IMR-90 (cell line): Measurements from ENCODE around the gene HMHB1.

Source experiments
- BHLHE40 ChIP-seq: fragments of 150-350 bp; IDR thresholded peaks from 2 replicates; pipeline ENCODE4 v1.6.1; 2016; ENCODE audit warnings: mild to moderate bottlenecking, low read depth, low read length
- CEBPB ChIP-seq: IDR thresholded peaks from 2 replicates; pipeline ENCODE4 v1.6.1; 2012; ENCODE audit warnings: low read depth, low read length, improper control_type of control experiment
- FOS ChIP-seq: fragments of 150-350 bp; IDR thresholded peaks from 2 replicates; pipeline ENCODE4 v1.6.1; 2016; ENCODE audit warnings: low read depth, low read length
- MAZ ChIP-seq: IDR thresholded peaks from 2 replicates; pipeline ENCODE4 v1.6.1; 2012; ENCODE audit warnings: low read depth, mild to moderate bottlenecking, low read length, improper control_type of control experiment, moderate library complexity, borderline replicate concordance
- MXI1 ChIP-seq: IDR thresholded peaks from 2 replicates; pipeline ENCODE4 v1.6.1; 2012; ENCODE audit warnings: low read depth, mild to moderate bottlenecking, low read length, moderate library complexity, borderline replicate concordance
- POLR2A ChIP-seq: IDR thresholded peaks from 2 replicates; pipeline ENCODE4 v1.6.1; 2012; ENCODE audit warnings: mild to moderate bottlenecking, low read depth, low read length
- RAD21 ChIP-seq: IDR thresholded peaks from 2 replicates; pipeline ENCODE4 v1.6.1; 2012; ENCODE audit warnings: low read length, improper control_type of control experiment
- RFX5 ChIP-seq: IDR thresholded peaks from 2 replicates; pipeline ENCODE4 v1.8.0; 2012; ENCODE audit warnings: low read depth, mild to moderate bottlenecking, low read length, moderate library complexity
- SMC3 ChIP-seq: fragments of 150-350 bp; IDR thresholded peaks from 2 replicates; pipeline ENCODE4 v1.6.1; 2016; ENCODE audit warnings: low read depth, mild to moderate bottlenecking, antibody characterized with exemption, low read length, moderate library complexity
- TF ChIP-seq, protein P1 (sequence below): conservative IDR thresholded peaks from 2 replicates; pipeline ENCODE4 v1.5.1; 2012; ENCODE audit warnings: mild to moderate bottlenecking, low read depth, low read length, improper control_type of control experiment
- TF ChIP-seq, protein P2 (sequence below): fragments of 150-350 bp; IDR thresholded peaks from 2 replicates; pipeline ENCODE4 v1.6.1; 2017; ENCODE audit warnings: mild to moderate bottlenecking, antibody characterized with exemption, low read length, low read depth
- TF ChIP-seq, protein P3 (sequence below): fragments of 150-350 bp; IDR thresholded peaks from 2 replicates; pipeline ENCODE4 v1.6.1; 2016; ENCODE audit warnings: low read depth, mild to moderate bottlenecking, low read length, moderate library complexity, borderline replicate concordance

DNA sequence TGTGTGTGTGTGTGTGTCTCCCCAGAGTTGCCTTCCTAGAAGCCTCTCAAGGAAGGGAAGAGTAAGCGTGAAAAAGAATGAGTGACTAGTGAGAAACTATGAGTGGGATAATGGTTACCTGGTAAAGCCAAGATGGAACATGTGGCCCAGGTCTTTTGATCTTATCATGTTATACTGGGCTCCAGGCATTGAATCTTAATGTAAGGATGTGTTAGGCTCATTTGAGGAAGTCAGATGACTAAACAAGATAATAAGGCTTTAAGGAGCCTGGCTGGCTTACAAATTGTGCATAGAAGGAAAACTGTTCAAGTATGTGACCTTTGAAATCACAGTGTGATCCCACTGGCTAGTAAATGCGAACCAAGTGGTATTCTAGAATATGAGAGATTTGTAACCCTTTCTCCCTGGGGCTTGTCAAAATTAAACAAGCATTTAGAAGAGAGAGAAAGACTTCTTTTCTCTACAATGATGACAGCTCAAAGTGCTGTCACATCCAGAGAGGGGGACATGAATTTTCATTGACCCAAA is 29.9 kb upstream of the HMHB1 start:
- TF ChIP-seq SMC3, result no peak
- TF ChIP-seq, protein P1, sequence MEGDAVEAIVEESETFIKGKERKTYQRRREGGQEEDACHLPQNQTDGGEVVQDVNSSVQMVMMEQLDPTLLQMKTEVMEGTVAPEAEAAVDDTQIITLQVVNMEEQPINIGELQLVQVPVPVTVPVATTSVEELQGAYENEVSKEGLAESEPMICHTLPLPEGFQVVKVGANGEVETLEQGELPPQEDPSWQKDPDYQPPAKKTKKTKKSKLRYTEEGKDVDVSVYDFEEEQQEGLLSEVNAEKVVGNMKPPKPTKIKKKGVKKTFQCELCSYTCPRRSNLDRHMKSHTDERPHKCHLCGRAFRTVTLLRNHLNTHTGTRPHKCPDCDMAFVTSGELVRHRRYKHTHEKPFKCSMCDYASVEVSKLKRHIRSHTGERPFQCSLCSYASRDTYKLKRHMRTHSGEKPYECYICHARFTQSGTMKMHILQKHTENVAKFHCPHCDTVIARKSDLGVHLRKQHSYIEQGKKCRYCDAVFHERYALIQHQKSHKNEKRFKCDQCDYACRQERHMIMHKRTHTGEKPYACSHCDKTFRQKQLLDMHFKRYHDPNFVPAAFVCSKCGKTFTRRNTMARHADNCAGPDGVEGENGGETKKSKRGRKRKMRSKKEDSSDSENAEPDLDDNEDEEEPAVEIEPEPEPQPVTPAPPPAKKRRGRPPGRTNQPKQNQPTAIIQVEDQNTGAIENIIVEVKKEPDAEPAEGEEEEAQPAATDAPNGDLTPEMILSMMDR, result no peak
- no peak for TF ChIP-seq RAD21
- TF ChIP-seq POLR2A, result no peak
- TF ChIP-seq, protein P2, sequence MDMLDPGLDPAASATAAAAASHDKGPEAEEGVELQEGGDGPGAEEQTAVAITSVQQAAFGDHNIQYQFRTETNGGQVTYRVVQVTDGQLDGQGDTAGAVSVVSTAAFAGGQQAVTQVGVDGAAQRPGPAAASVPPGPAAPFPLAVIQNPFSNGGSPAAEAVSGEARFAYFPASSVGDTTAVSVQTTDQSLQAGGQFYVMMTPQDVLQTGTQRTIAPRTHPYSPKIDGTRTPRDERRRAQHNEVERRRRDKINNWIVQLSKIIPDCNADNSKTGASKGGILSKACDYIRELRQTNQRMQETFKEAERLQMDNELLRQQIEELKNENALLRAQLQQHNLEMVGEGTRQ, result no peak
- TF ChIP-seq CEBPB, result no peak
- no peak for TF ChIP-seq BHLHE40
- TF ChIP-seq MXI1, result no peak
- no peak for TF ChIP-seq RFX5
- no peak for TF ChIP-seq FOS
- no peak for TF ChIP-seq MAZ
- TF ChIP-seq, protein P3, sequence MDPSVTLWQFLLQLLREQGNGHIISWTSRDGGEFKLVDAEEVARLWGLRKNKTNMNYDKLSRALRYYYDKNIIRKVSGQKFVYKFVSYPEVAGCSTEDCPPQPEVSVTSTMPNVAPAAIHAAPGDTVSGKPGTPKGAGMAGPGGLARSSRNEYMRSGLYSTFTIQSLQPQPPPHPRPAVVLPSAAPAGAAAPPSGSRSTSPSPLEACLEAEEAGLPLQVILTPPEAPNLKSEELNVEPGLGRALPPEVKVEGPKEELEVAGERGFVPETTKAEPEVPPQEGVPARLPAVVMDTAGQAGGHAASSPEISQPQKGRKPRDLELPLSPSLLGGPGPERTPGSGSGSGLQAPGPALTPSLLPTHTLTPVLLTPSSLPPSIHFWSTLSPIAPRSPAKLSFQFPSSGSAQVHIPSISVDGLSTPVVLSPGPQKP, result no peak
